GM18502 (cell line): ENCODE results near the gene PLXNB2.
"Not testable (repeated sequence)": the region's sequence is repeated elsewhere in the genome, so short reads cannot be mapped to it uniquely, and the experiment has no call there.

Source experiments
- ATAC-seq: cut with Tn5 transposase; IDR thresholded peaks from one replicate; pipeline ENCODE4 v1.9.1; 2021; ENCODE audit warnings: mild to moderate bottlenecking; ENCODE audit not compliant: unreplicated experiment, poor library complexity

The PLXNB2 gene

GRCh38 chr22:50306753-50307749, at the start of gene PLXNB2:
PLXNB2 (minus strand) TSS chr22:50307646; CDS start chr22:50290584, 17,062 bp downstream.
- ATAC-seq, result peak; percentile 43

- no peak for ATAC-seq
Observed at GRCh38 chr22:50357222-50357621, 49.8 kb upstream of the PLXNB2 start.

- ATAC-seq, result no peak
Observed at GRCh38 chr22:50356186-50356585, 48.7 kb upstream of the PLXNB2 start.

GRCh38 chr22:50348058-50348457, 40.6 kb upstream of the PLXNB2 start:
- no peak for ATAC-seq

GRCh38 chr22:50347157-50347556, 39.7 kb upstream of the PLXNB2 start:
- no peak for ATAC-seq

GRCh38 chr22:50346470-50346869, 39.0 kb upstream of the PLXNB2 start:
- ATAC-seq, result no peak

GRCh38 chr22:50343541-50343935, 36.1 kb upstream of the PLXNB2 start:
- ATAC-seq, result no peak

- peak; percentile 68 for ATAC-seq
Observed at GRCh38 chr22:50342651-50343540, 35.5 kb upstream of the PLXNB2 start, which contains the start of gene PPP6R2. PPP6R2 (plus strand) TSS chr22:50343327; CDS start chr22:50393909, 50,582 bp downstream.

GRCh38 chr22:50341977-50342650, 34.7 kb upstream of the PLXNB2 start:
- ATAC-seq, result peak; percentile 54

- ATAC-seq, result no peak
Observed at GRCh38 chr22:50339945-50340879, 32.8 kb upstream of the PLXNB2 start.

- no peak for ATAC-seq
Observed at GRCh38 chr22:50338860-50339462, 31.5 kb upstream of the PLXNB2 start.

GRCh38 chr22:50338042-50338573, 30.7 kb upstream of the PLXNB2 start:
- ATAC-seq, result no peak

GRCh38 chr22:50337262-50338041, 30.0 kb upstream of the PLXNB2 start:
- ATAC-seq, result no peak

- ATAC-seq, result not testable (repeated sequence)
Observed at GRCh38 chr22:50334433-50334832, 27.0 kb upstream of the PLXNB2 start.

GRCh38 chr22:50329236-50329635, 21.8 kb upstream of the PLXNB2 start:
- ATAC-seq, result no peak

GRCh38 chr22:50327711-50328019, 20.2 kb upstream of the PLXNB2 start:
- ATAC-seq, result no peak

- peak; percentile 72 for ATAC-seq
Observed at GRCh38 chr22:50326956-50327710, 19.7 kb upstream of the PLXNB2 start, which contains the start of gene DENND6B. DENND6B (minus strand) TSS chr22:50327012; CDS start chr22:50326988, 24 bp downstream.
